ENCODE measurements around the gene ADAMTSL1.

DNA sequence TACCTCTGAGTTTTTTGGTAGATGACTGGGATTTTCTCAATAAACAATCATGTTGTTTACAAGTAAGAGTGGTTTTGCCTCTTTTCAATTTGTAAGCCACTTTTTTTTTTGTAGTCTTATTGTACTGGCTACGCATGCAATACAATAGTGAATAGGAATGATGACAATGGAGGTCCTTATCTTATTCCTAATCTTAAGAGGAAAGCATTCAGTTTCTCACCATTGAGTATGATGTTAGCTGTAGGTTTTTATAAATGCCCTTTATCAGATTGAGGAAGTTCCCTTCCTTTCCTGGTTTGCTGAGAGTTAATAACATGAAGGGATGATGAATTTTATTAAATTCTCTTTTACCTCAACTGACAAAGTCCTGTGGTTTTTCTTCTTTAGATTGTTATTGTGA, 155.2 kb downstream of the ADAMTSL1 start:
- TF ChIP-seq, protein P1, sequence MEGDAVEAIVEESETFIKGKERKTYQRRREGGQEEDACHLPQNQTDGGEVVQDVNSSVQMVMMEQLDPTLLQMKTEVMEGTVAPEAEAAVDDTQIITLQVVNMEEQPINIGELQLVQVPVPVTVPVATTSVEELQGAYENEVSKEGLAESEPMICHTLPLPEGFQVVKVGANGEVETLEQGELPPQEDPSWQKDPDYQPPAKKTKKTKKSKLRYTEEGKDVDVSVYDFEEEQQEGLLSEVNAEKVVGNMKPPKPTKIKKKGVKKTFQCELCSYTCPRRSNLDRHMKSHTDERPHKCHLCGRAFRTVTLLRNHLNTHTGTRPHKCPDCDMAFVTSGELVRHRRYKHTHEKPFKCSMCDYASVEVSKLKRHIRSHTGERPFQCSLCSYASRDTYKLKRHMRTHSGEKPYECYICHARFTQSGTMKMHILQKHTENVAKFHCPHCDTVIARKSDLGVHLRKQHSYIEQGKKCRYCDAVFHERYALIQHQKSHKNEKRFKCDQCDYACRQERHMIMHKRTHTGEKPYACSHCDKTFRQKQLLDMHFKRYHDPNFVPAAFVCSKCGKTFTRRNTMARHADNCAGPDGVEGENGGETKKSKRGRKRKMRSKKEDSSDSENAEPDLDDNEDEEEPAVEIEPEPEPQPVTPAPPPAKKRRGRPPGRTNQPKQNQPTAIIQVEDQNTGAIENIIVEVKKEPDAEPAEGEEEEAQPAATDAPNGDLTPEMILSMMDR (IDR thresholded peaks at IDR 0.05): no peak
- TF ChIP-seq ZFX (IDR thresholded peaks at IDR 0.05; ENCODE audit: borderline replicate concordance): no peak

All from 22Rv1 (cell line).